ENCODE results near the gene DMD.

Gene DMD

DNA sequence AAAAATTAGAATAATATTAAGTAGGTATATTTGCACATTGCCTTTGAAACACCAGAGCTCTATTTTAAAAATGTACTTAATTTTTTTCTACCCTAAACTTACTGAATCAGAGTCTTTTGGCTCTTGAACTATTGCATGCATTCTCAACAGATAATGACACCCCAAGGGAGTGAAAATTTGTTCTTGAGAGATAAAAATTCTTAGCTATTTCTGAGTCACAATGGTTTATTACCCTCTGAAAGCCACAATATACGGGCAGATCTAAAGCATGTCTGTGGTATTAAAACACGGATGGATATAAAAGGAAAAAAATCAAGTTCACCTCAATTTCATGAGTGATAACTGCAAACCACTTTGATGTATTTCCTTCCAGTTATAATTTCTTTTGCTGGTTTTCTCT, 1503.2 kb downstream of the DMD start:
- no peak for TF ChIP-seq EZH2phosphoT487 (IDR thresholded peaks at IDR 0.05; ENCODE audit: low read depth)
- TF ChIP-seq, protein P1, sequence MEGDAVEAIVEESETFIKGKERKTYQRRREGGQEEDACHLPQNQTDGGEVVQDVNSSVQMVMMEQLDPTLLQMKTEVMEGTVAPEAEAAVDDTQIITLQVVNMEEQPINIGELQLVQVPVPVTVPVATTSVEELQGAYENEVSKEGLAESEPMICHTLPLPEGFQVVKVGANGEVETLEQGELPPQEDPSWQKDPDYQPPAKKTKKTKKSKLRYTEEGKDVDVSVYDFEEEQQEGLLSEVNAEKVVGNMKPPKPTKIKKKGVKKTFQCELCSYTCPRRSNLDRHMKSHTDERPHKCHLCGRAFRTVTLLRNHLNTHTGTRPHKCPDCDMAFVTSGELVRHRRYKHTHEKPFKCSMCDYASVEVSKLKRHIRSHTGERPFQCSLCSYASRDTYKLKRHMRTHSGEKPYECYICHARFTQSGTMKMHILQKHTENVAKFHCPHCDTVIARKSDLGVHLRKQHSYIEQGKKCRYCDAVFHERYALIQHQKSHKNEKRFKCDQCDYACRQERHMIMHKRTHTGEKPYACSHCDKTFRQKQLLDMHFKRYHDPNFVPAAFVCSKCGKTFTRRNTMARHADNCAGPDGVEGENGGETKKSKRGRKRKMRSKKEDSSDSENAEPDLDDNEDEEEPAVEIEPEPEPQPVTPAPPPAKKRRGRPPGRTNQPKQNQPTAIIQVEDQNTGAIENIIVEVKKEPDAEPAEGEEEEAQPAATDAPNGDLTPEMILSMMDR (IDR thresholded peaks at IDR 0.05; ENCODE audit: low read depth, low read length): no peak
- Histone ChIP-seq H3K9me3 (ENCODE audit: insufficient read depth, low read length) (no peaks in the 10 kb centered on the region), H3K4me2 (ENCODE audit: low read length) (no peak overlapping the region), H2AFZ (ENCODE audit: low read depth, low read length) (no peak overlapping the region), H3K9ac (ENCODE audit: low read length) (no peak overlapping the region), H3K4me1 (ENCODE audit: low read length) (peaks cover 5% of the 10 kb centered on the region), H3K79me2 (ENCODE audit: low read length) (no peaks in the 10 kb centered on the region), H3K27me3 (ENCODE audit: low read depth, low read length) (no peaks in the 10 kb centered on the region), H3K36me3 (replicated peaks; ENCODE audit: low read depth, low read length) (no peaks in the 10 kb centered on the region), H3K4me3 (ENCODE audit: low read length) (no peak overlapping the region), H3K27ac (ENCODE audit: low read length) (no peak overlapping the region), H4K20me1 (ENCODE audit: insufficient read depth, low read length) (no peaks in the 10 kb centered on the region)

DNA sequence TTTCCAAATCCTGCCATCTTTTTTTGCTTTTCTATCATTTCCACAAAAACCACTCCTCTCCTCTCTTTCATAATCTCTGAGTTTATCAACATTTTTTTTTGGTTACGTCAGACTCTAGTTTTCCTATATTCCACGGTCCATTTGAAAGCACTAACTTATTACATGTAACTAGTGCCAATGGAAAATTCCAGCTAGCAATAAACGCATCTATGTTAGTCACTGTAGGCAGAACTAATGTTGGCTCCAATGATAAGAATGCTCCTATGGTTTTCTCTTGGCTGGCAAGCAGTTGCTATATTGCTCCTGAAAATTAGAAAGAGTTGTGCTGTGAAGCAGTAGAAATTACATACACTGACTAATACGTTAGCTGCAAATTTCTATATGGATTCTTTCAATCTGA, 1504.9 kb downstream of the DMD start:
- Histone ChIP-seq H3K9ac (ENCODE audit: low read length) (no peak overlapping the region), H3K4me1 (ENCODE audit: low read length) (peaks cover 16% of the 10 kb centered on the region)
- no peak for TF ChIP-seq EZH2phosphoT487 (IDR thresholded peaks at IDR 0.05; ENCODE audit: low read depth)
- TF ChIP-seq, protein P1 (IDR thresholded peaks at IDR 0.05; ENCODE audit: low read depth, low read length): no peak

DNA sequence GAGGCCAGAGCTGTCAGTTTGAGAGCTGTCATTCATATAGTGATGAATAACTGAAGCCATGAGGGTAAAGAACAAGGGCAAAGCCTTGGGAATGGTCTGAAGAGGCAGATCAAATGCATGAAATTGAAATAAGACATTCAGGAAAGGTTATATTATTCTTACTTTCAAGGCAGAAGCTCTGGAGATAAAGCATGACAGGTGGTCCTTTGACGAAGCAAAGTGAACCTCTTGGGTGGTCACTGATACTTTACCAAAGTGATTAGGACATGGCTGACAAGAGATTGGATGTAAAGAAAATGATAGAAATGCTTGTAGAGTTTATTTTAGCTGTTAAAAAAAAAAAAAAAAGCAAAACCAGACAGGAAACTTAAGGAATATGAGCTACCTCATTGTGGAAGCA, 1505.5 kb downstream of the DMD start:
- peaks cover 16% of the 10 kb centered on the region for H3K4me1 ChIP-seq (ENCODE audit: low read length)
- no peak overlapping the region for H2AFZ ChIP-seq (ENCODE audit: low read depth, low read length)
- no peak overlapping the region for H3K4me2 ChIP-seq (ENCODE audit: low read length)
- H4K20me1 ChIP-seq (ENCODE audit: insufficient read depth, low read length): no peaks in the 10 kb centered on the region
- no peak overlapping the region for H3K27ac ChIP-seq (ENCODE audit: low read length)
- H3K36me3 ChIP-seq (replicated peaks; ENCODE audit: low read depth, low read length): no peaks in the 10 kb centered on the region
- TF ChIP-seq, protein P1 (IDR thresholded peaks at IDR 0.05; ENCODE audit: low read depth, low read length): no peak
- TF ChIP-seq EZH2phosphoT487 (IDR thresholded peaks at IDR 0.05; ENCODE audit: low read depth): no peak
- H3K9ac ChIP-seq (ENCODE audit: low read length): no peak overlapping the region
- H3K9me3 ChIP-seq (ENCODE audit: insufficient read depth, low read length): no peaks in the 10 kb centered on the region
- no peak overlapping the region for H3K4me3 ChIP-seq (ENCODE audit: low read length)
- H3K27me3 ChIP-seq (ENCODE audit: low read depth, low read length): no peaks in the 10 kb centered on the region
- H3K79me2 ChIP-seq (ENCODE audit: low read length): no peaks in the 10 kb centered on the region

More for the DNA sequence above, 1504.9 kb downstream of the DMD start:
- no peak overlapping the region for H3K27ac ChIP-seq (ENCODE audit: low read length)
- H4K20me1 ChIP-seq (ENCODE audit: insufficient read depth, low read length): no peaks in the 10 kb centered on the region
- no peaks in the 10 kb centered on the region for H3K36me3 ChIP-seq (replicated peaks; ENCODE audit: low read depth, low read length)
- H3K4me2 ChIP-seq (ENCODE audit: low read length): no peak overlapping the region
- no peaks in the 10 kb centered on the region for H3K79me2 ChIP-seq (ENCODE audit: low read length)
- H3K9me3 ChIP-seq (ENCODE audit: insufficient read depth, low read length): no peaks in the 10 kb centered on the region
- no peaks in the 10 kb centered on the region for H3K27me3 ChIP-seq (ENCODE audit: low read depth, low read length)
- H3K4me3 ChIP-seq (ENCODE audit: low read length): no peak overlapping the region
- no peak overlapping the region for H2AFZ ChIP-seq (ENCODE audit: low read depth, low read length)

DNA sequence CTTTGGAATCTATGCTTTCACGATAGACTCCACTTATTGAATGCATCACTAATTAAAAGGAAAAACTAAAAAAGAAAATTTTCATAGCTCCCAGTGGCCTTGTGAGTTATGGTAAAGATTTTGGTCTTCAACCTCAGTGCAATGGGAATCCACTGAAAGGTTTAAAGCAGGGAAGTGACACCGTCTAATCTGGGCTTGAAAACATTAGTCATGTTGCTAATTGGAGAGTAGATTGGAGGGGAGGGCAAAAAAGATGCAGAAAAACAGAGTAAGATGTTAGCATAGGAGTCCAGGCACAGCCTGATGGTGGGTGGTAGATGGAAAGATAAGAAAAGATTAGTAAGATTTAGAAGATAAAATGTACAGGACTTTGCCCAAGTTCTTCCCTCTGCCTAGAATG, 1506.4 kb downstream of the DMD start:
- Histone ChIP-seq H3K9ac (ENCODE audit: low read length) (no peak overlapping the region), H4K20me1 (ENCODE audit: insufficient read depth, low read length) (no peaks in the 10 kb centered on the region), H2AFZ (ENCODE audit: low read depth, low read length) (no peak overlapping the region), H3K27me3 (ENCODE audit: low read depth, low read length) (no peaks in the 10 kb centered on the region), H3K79me2 (ENCODE audit: low read length) (no peaks in the 10 kb centered on the region), H3K9me3 (ENCODE audit: insufficient read depth, low read length) (no peaks in the 10 kb centered on the region), H3K27ac (ENCODE audit: low read length) (no peak overlapping the region), H3K4me1 (ENCODE audit: low read length) (peaks cover 16% of the 10 kb centered on the region), H3K4me2 (ENCODE audit: low read length) (no peak overlapping the region), H3K4me3 (ENCODE audit: low read length) (no peak overlapping the region), H3K36me3 (replicated peaks; ENCODE audit: low read depth, low read length) (no peaks in the 10 kb centered on the region)
- TF ChIP-seq, protein P1 (IDR thresholded peaks at IDR 0.05; ENCODE audit: low read depth, low read length): no peak
- TF ChIP-seq EZH2phosphoT487 (IDR thresholded peaks at IDR 0.05; ENCODE audit: low read depth): no peak

All from OCI-LY3 (cell line).